Ectodermal cell (in vitro differentiated cells): Measurements from ENCODE around the gene HIVEP3.

Experiments used
- H3K27ac ChIP-seq: 2 replicates; pipeline ENCODE4 v1.7.0; 2013; ENCODE audit warnings: mild to moderate bottlenecking, low read depth, low read length; ENCODE audit not compliant: insufficient read depth, poor library complexity, severe bottlenecking
- H3K27me3 ChIP-seq: 2 replicates; pipeline ENCODE4 v1.7.0; 2013; ENCODE audit warnings: mild to moderate bottlenecking, low read length; ENCODE audit not compliant: insufficient read depth, control insufficient read depth, poor library complexity, severe bottlenecking
- H3K36me3 ChIP-seq: one replicate; pipeline ENCODE4 v1.7.0; 2013; ENCODE audit warnings: low read length; ENCODE audit not compliant: control insufficient read depth, insufficient read depth
- H3K4me1 ChIP-seq: one replicate; pipeline ENCODE4 v1.7.0; 2013; ENCODE audit warnings: low read length; ENCODE audit not compliant: control insufficient read depth, insufficient read depth
- H3K4me3 ChIP-seq: 2 replicates; pipeline ENCODE4 v1.7.0; 2013; ENCODE audit warnings: low read depth, low read length, control low read depth; ENCODE audit not compliant: insufficient read depth
- H3K9me3 ChIP-seq: 2 replicates; pipeline ENCODE4 v1.7.0; 2013; ENCODE audit warnings: mild to moderate bottlenecking, low read length, moderate library complexity; ENCODE audit not compliant: control insufficient read depth
- WGBS, 2 experiments: methylation state at CpG; one replicate each; pipeline ENCODE4 v1.1.7; 2013; ENCODE audit warnings: missing lambda C conversion rate in 2 of 2; 5-methylcytosine and 5-hydroxymethylcytosine counted together

HIVEP3 gene

DNA sequence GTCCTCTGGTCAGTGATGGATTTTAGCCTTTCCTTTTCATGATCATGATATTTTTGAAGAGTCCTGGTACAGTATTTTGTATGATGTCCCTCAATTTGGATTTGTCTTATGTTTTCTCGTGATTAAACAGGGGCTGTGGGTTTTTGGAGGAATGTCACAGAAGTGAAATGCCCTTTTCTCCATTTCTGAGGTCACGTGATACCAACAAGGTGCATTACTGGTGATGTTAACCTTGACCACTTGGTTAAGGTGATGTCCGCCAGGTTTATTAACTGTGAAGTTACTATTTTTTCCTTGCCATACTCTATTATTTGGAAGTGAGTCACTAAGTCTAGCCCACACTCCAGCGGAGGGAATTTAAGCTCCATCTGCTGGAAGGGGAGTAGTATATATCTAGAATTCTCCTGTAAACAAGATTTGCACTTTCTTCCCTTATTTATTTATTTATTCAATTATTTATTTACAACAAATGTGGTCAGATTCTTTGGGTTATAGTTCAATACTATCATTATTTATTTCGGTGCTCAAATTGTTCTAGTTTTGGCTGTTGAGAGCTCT, 123.4 kb downstream of the HIVEP3 start:
- Histone ChIP-seq H3K36me3 (no peaks in the 10 kb centered on the region), H3K27ac (no peak overlapping the region), H3K4me1 (no peaks in the 10 kb centered on the region), H3K27me3 (no peaks in the 10 kb centered on the region), H3K9me3 (no peaks in the 10 kb centered on the region), H3K4me3 (no peak overlapping the region)
- WGBS, 2 experiments = 86 to 93% methylated on average over 4 of the region's 5 CpGs

DNA sequence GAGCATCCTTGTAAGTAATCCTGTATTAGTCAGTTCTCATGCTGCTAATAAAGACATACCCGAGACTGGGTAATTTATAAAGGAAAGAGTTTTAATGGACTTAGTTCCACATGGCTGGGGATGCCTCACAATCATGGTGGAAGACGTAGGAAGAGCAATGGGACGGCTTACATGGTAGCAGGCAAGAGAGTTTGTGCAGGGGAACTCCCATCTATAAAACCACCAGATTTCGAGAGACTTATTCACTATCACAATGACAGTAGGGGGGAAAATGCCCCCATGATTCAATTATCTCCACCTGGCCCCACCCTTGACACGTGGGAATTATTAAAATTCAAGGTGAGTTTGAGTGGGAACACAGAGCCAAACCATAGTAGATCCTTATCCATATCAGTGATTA, 124.7 kb downstream of the HIVEP3 start:
- Histone ChIP-seq H3K27ac (no peak overlapping the region), H3K4me3 (no peak overlapping the region), H3K9me3 (no peaks in the 10 kb centered on the region), H3K4me1 (no peaks in the 10 kb centered on the region), H3K27me3 (no peaks in the 10 kb centered on the region), H3K36me3 (no peaks in the 10 kb centered on the region)
- 86 to 93% methylated on average over 4 of the region's 5 CpGs for WGBS, 2 experiments

- Histone ChIP-seq H3K4me1 (no peaks in the 10 kb centered on the region), H3K9me3 (no peaks in the 10 kb centered on the region), H3K27ac (no peak overlapping the region), H3K36me3 (no peaks in the 10 kb centered on the region), H3K27me3 (no peaks in the 10 kb centered on the region), H3K4me3 (no peak overlapping the region)
Observed at GRCh38 chr1:41792485-41792770, 126.3 kb downstream of the HIVEP3 start.

DNA sequence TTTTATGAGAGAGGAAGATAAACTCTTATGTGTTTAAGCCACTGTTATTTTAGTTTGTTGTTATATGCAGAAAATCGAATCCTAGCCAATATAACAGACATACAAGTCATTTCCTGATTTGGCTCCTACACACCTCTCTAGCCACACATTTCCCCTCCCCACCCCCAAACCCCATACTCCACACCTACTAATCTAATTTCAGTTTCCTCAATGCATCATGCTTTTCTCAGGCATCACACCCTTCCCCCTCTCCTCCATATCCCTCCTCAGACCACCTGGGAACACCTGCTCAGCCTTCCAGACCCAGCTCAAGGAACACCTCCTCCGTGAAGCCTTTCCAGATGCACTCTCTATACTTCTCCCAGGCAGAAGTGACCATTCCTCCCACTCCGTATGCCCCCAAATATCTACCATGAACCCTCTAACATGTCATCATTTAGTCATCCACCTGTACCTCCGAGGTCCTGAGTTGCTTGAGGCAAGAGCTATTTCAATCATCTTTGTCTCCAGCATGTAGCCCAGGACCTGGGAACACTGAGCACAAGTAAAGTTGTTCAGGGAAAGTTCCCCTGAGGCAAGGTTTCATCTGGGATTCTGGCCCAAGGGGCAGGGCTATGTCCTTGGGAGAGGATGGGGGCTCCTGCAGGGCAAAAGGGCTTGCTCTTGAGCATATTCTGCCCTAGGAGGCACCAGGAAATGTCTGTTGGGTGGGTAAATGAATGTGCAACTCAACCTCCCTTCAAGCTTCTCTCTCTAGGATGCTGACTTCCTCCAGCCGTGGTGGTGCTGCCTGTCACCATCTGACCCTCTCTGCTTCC, 126.8 kb downstream of the HIVEP3 start:
- Histone ChIP-seq H3K4me3 (no peak overlapping the region), H3K4me1 (no peaks in the 10 kb centered on the region), H3K27me3 (no peaks in the 10 kb centered on the region), H3K27ac (no peak overlapping the region), H3K9me3 (no peaks in the 10 kb centered on the region), H3K36me3 (no peaks in the 10 kb centered on the region)
- WGBS, 2 experiments = 82 to 85% methylated on average over 5 of the region's 5 CpGs

DNA sequence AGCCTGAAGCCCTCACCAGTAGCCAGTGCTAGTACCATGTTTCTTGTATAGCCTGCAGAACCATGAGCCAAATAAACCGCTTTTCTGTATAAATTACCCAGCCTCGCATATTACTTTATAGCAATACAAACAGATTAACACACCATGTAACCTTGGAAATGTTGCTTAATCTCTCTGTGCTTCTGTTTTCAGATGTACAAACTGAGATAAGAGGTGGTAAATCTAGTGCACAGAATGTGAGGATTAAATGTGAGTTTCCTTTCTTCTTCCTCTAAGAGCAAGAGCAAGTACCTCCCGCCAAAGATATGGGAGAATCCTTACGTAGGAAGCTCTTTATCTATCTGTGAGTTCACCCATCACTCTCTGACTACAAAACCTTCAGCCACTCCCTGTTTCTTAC, 128.4 kb downstream of the HIVEP3 start:
- Histone ChIP-seq H3K4me3 (no peak overlapping the region), H3K36me3 (no peaks in the 10 kb centered on the region), H3K27ac (no peak overlapping the region), H3K4me1 (no peaks in the 10 kb centered on the region), H3K27me3 (no peaks in the 10 kb centered on the region), H3K9me3 (no peaks in the 10 kb centered on the region)
- WGBS, 2 experiments = 85 to 86% methylated on average over 4 of the region's 4 CpGs

DNA sequence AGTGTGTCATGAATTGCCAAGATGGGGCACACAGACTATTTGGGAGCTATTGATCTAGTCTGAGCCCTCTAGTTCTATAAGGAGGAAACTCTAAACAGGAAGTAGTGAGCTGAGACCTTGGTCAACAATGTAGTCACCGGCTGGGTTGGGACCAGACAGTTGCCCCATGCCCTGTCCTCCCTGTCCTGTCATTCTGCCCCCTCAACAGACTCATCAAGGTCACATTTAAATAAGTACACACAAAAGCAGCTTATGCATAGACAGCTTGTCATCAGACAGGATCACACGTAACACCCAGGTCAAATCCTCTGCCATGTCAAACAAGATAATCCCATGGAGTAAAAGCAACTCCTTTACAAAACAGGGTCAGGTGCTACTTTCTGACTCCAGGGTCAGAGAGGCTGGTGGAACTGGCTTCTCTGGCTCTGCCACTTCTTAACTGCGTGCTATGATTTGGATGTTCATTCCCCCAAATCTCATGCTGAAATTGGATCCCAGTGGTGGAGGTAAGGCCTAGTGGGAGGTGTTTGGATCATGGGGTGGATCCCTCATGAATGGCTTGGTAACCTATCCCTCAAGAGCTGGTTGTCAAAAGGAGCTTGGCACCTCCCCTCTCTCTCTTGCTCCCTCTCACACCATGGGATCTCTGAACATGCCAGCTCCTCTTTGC, 128.9 kb downstream of the HIVEP3 start:
- WGBS, 2 experiments = 89 to 91% methylated on average over 3 of the region's 3 CpGs
- no peaks in the 10 kb centered on the region for H3K4me1 ChIP-seq
- no peaks in the 10 kb centered on the region for H3K27me3 ChIP-seq
- H3K9me3 ChIP-seq = no peaks in the 10 kb centered on the region
- H3K27ac ChIP-seq = no peak overlapping the region
- no peak overlapping the region for H3K4me3 ChIP-seq
- H3K36me3 ChIP-seq = no peaks in the 10 kb centered on the region

GRCh38 chr1:41788427-41788826, 130.3 kb downstream of the HIVEP3 start:
- Histone ChIP-seq H3K27me3 (no peaks in the 10 kb centered on the region), H3K4me1 (no peaks in the 10 kb centered on the region), H3K9me3 (no peaks in the 10 kb centered on the region), H3K36me3 (no peaks in the 10 kb centered on the region), H3K27ac (no peak overlapping the region), H3K4me3 (no peak overlapping the region)
- 67 to 68% methylated on average over 3 of the region's 3 CpGs for WGBS, 2 experiments

GRCh38 chr1:41784531-41785274, 134.0 kb downstream of the HIVEP3 start:
- Histone ChIP-seq H3K4me1 (no peaks in the 10 kb centered on the region), H3K4me3 (no peak overlapping the region), H3K36me3 (no peaks in the 10 kb centered on the region), H3K27ac (no peak overlapping the region), H3K9me3 (no peaks in the 10 kb centered on the region), H3K27me3 (no peaks in the 10 kb centered on the region)
- 90 to 93% methylated on average over 2 to 3 of the region's 3 CpGs for WGBS, 2 experiments

DNA sequence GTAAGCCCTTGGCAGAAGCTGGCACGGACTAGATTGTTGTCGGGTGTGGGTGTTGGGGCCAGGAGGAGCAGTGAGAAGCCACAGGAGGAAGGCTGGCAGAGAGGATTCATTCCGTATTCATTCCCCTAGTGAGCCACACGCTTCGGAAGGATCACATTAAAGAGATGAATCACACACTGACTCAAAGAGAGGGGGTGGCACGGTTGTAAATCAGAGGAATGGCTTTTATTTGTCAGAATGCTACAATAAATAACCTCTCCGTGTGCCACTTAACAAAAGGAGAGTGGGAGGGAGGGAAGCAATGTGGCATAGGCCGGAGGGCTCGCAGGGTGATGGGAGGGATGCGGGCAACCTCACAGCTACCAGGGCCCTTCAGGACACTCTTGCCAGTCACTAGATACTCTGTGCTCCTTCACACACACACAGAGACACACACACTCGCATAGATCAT, 135.5 kb downstream of the HIVEP3 start:
- Histone ChIP-seq H3K27me3 (no peaks in the 10 kb centered on the region), H3K36me3 (no peaks in the 10 kb centered on the region), H3K27ac (no peak overlapping the region), H3K4me3 (no peak overlapping the region), H3K4me1 (no peaks in the 10 kb centered on the region), H3K9me3 (no peaks in the 10 kb centered on the region)
- 71 to 76% methylated on average over 11 of the region's 11 CpGs for WGBS, 2 experiments

DNA sequence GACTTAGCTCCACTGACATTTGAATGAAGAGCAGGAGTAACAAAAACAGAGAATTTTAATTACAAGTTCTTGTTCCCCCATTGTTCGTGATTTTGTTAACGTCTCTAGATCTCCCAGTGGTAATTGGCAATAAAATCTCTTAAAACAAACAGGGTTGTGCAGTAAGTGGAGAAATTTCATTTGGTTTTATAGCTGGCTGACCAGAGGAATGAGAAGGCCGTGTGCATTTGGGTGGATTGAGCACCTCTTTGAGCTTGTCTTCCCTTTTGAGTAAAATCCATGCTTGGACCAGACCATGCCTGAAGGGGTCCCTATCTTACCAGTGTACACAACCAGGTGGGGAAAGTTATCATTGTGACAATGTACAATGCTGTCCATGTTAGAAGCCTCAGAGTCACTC, 137.8 kb downstream of the HIVEP3 start:
- Histone ChIP-seq H3K27me3 (no peaks in the 10 kb centered on the region), H3K4me3 (no peak overlapping the region), H3K9me3 (no peaks in the 10 kb centered on the region), H3K27ac (no peak overlapping the region), H3K4me1 (no peaks in the 10 kb centered on the region), H3K36me3 (no peaks in the 10 kb centered on the region)
- WGBS, 2 experiments = 91 to 96% methylated on average over 3 of the region's 3 CpGs
